A673 (cell line): Measurements from ENCODE around the gene SUPT3H. TPM values are rescaled to one million over a fixed set of nuclear protein-coding genes. Genes with fewer than 3 reads are reported as not detected.

Experiments
- BruUV-seq: library from RNA; stranded (reverse); fragments of 400-500 nt; replicated peaks from 2 replicates; lab custom pipeline; 2021; lab: Mats Ljungman, UMichigan
- CTCF ChIA-PET: fragments of 300-600 bp; sonication (Branson Sonifier 250); formaldehyde crosslinking; loops from one replicate; lab custom pipeline; 2022; ENCODE audit warnings: antibody characterized with exemption; lab: Charles Lee
- POLR2A ChIA-PET: fragments of 300-600 bp; sonication (Branson Sonifier 250); formaldehyde crosslinking; loops from one replicate; lab custom pipeline; 2022; ENCODE audit warnings: antibody characterized with exemption; ENCODE audit not compliant: low non-redundant PET; lab: Charles Lee
- DNase-seq: peaks from one replicate; pipeline ENCODE4 v3.0.0-alpha.2; 2015; ENCODE audit warnings: low spot score
- H3K27ac ChIP-seq: fragments of 200-600 bp; sonication (generic); 2 replicates; pipeline ENCODE4 v1.5.1; 2016; ENCODE audit warnings: mixed run types, low read depth, mild to moderate bottlenecking, mixed read lengths, antibody characterized with exemption, low read length; ENCODE audit not compliant: poor library complexity, severe bottlenecking
- H3K27me3 ChIP-seq: fragments of 200-600 bp; sonication (generic); replicated peaks from 2 replicates; pipeline ENCODE4 v1.6.1; 2017; ENCODE audit warnings: mixed run types, low read depth, mild to moderate bottlenecking, mixed read lengths, antibody characterized with exemption, low read length; ENCODE audit not compliant: insufficient read depth, poor library complexity
- H3K36me3 ChIP-seq: fragments of 200-600 bp; sonication (generic); 2 replicates; pipeline ENCODE4 v1.6.1; 2016; ENCODE audit warnings: mixed run types, mild to moderate bottlenecking, mixed read lengths, antibody characterized with exemption, low read length; ENCODE audit not compliant: insufficient read depth, poor library complexity, severe bottlenecking
- H3K4me1 ChIP-seq: fragments of 200-600 bp; sonication (generic); 2 replicates; pipeline ENCODE4 v1.6.1; 2017; ENCODE audit warnings: mixed run types, mild to moderate bottlenecking, mixed read lengths, antibody characterized with exemption, low read length; ENCODE audit not compliant: insufficient read depth, poor library complexity, severe bottlenecking
- H3K4me3 ChIP-seq: fragments of 200-600 bp; sonication (generic); 2 replicates; pipeline ENCODE4 v1.5.1; 2016; ENCODE audit warnings: low read depth, mixed run types, mild to moderate bottlenecking, mixed read lengths, low read length; ENCODE audit not compliant: poor library complexity, severe bottlenecking
- H3K9me3 ChIP-seq: fragments of 200-600 bp; sonication (generic); 2 replicates; pipeline ENCODE4 v1.6.1; 2016; ENCODE audit warnings: mixed run types, low read depth, mild to moderate bottlenecking, mixed read lengths, antibody characterized with exemption, low read length; ENCODE audit not compliant: poor library complexity, severe bottlenecking
- CTCF ChIP-seq: fragments of 300-800, 200-600 bp; sonication (generic); conservative IDR thresholded peaks from 2 replicates; pipeline ENCODE4 v1.5.1; 2017; ENCODE audit warnings: low read depth, mild to moderate bottlenecking, antibody characterized with exemption, low read length, moderate library complexity, mixed read lengths
- EZH2 ChIP-seq: fragments of 200-600 bp; sonication (generic); IDR thresholded peaks from 2 replicates; pipeline ENCODE4 v1.6.1; 2017; ENCODE audit warnings: borderline replicate concordance, low read depth, mild to moderate bottlenecking, mixed read lengths, antibody characterized with exemption, low read length; ENCODE audit not compliant: poor library complexity, severe bottlenecking
- intact Hi-C: fragments of 100-400 bp; cut with micrococcal nuclease; formaldehyde crosslinking; loops from one replicate; pipeline ENCODE4 v1.10.0; 2022; ENCODE audit not compliant: unreplicated experiment
- total RNA-seq: library from RNA; stranded (reverse); gene quantifications from 2 replicates; pipeline ENCODE4 v1.2.3, GENCODE V29; 2021

Gene SUPT3H
- total RNA-seq, 1 experiment from 2014 or later, result 10.8 TPM

- Histone ChIP-seq H3K36me3 (no peaks in the 10 kb centered on the region), H3K27me3 (no peaks in the 10 kb centered on the region), H3K27ac (no peak overlapping the region), H3K9me3 (peaks cover 8% of the 10 kb centered on the region), H3K4me1 (peaks cover 12% of the 10 kb centered on the region), H3K4me3 (no peak overlapping the region)
- DNase-seq, result no peak
- CTCF ChIA-PET, result no interaction called here
- intact Hi-C loops, result no loop called here
- BruUV-seq, result no TSS peak
- no peak for TF ChIP-seq CTCF
- TF ChIP-seq EZH2, result no peak
- POLR2A ChIA-PET, result no interaction called here
Observed at GRCh38 chr6:45073771-45074170, 304.0 kb downstream of the SUPT3H start.

GRCh38 chr6:45072673-45073072 lies 305.1 kb downstream of the SUPT3H start:
- Histone ChIP-seq H3K27ac (no peak overlapping the region), H3K27me3 (no peaks in the 10 kb centered on the region), H3K9me3 (no peaks in the 10 kb centered on the region), H3K4me1 (peaks cover 12% of the 10 kb centered on the region), H3K4me3 (no peak overlapping the region), H3K36me3 (no peaks in the 10 kb centered on the region)
- no peak for DNase-seq
- BruUV-seq, result no TSS peak
- intact Hi-C loops, result no loop called here
- TF ChIP-seq CTCF, result no peak
- no peak for TF ChIP-seq EZH2
- POLR2A ChIA-PET, result no interaction called here
- CTCF ChIA-PET, result no interaction called here

- no peak overlapping the region for H3K4me3 ChIP-seq
- ChIA-PET CTCF (no interaction called here), POLR2A (no interaction called here)
- H3K9me3 ChIP-seq, result no peaks in the 10 kb centered on the region
- no TSS peak for BruUV-seq
- H3K36me3 ChIP-seq, result no peaks in the 10 kb centered on the region
- peaks cover 12% of the 10 kb centered on the region for H3K4me1 ChIP-seq
- no peak overlapping the region for H3K27ac ChIP-seq
- TF ChIP-seq CTCF (no peak), EZH2 (no peak)
- intact Hi-C loops, result no loop called here
- H3K27me3 ChIP-seq, result no peaks in the 10 kb centered on the region
- DNase-seq, result no peak
Observed at GRCh38 chr6:45072016-45072415, 305.7 kb downstream of the SUPT3H start.
